GM12878 (cell line): Measurements from ENCODE around the gene SLC5A11. TPM values are rescaled to one million over a fixed set of nuclear protein-coding genes. Genes with fewer than 3 reads are reported as not detected.

Source experiments
- ATAC-seq: fragments of 200-7000 bp; cut with Tn5 transposase; 3 replicates; pipeline ENCODE4 v1.9.1; 2020; ENCODE audit warnings: mild to moderate bottlenecking, moderate library complexity
- BruUV-seq: library from RNA; stranded (reverse); fragments of 400-500 nt; replicated peaks from 2 replicates; lab custom pipeline; 2021; lab: Mats Ljungman, UMichigan
- CTCF ChIA-PET: fragments of 300-600 bp; sonication (Branson Sonifier 250); formaldehyde crosslinking; extraction: SDS; loops from one replicate; lab custom pipeline; 2021; ENCODE audit warnings: inconsistent platforms; lab: Yijun Ruan, JAX
- POLR2A ChIA-PET: fragments of 350-600 bp; formaldehyde crosslinking; extraction: SDS; loops from one replicate; lab custom pipeline; 2021; ENCODE audit warnings: inconsistent platforms; lab: Charles Lee
- RAD21 ChIA-PET: fragments of 300-600 bp; sonication (Branson Sonifier 250); formaldehyde crosslinking; loops from one replicate; lab custom pipeline; 2023; ENCODE audit warnings: antibody characterized with exemption; ENCODE audit not compliant: unreplicated experiment; lab: Charles Lee
- SMC1A ChIA-PET: fragments of 300-600 bp; sonication (Branson Sonifier 250); formaldehyde crosslinking; loops from one replicate; lab custom pipeline; 2023; ENCODE audit not compliant: unreplicated experiment, uncharacterized antibody; lab: Charles Lee
- DNase-seq: peaks from one replicate; pipeline ENCODE4 v3.0.0-alpha.2; 2011; ENCODE audit warnings: low read depth, low spot score
- FAIRE-seq: peaks from 3 replicates; lab custom pipeline; 2011; peaks lifted over from hg19 to GRCh38; lab: Jason Lieb, UNC
- H2AFZ ChIP-seq: 2 replicates; pipeline ENCODE4 v1.6.0; 2011; ENCODE audit warnings: low read depth, low read length, control low read depth; ENCODE audit not compliant: control insufficient read depth
- H3K27ac ChIP-seq: 2 replicates; pipeline ENCODE4 v1.5.1; 2011; ENCODE audit warnings: control low read depth; ENCODE audit not compliant: control insufficient read depth, insufficient read depth
- H3K27me3 ChIP-seq, 2 experiments: replicated peaks in 1 of 2; 2 replicates each; pipeline versions ENCODE4 v1.6.0 to v1.6.1; 2011; ENCODE audit warnings: low read length in 1 of 2; ENCODE audit not compliant: control insufficient read depth in 2 of 2, insufficient read depth in 2 of 2
- H3K36me3 ChIP-seq, 2 experiments: 2 replicates each; pipeline ENCODE4 v1.5.1; 2011; ENCODE audit warnings: low read length in 1 of 2; ENCODE audit not compliant: control insufficient read depth in 2 of 2, insufficient read depth in 2 of 2
- H3K4me1 ChIP-seq: 2 replicates; pipeline ENCODE4 v1.6.1; 2011; ENCODE audit warnings: mild to moderate bottlenecking, low read length, moderate library complexity, mixed read lengths; ENCODE audit not compliant: control insufficient read depth, insufficient read depth
- H3K4me2 ChIP-seq: 2 replicates; pipeline ENCODE4 v1.6.0; 2011; ENCODE audit warnings: control low read depth; ENCODE audit not compliant: control insufficient read depth, insufficient read depth
- H3K4me3 ChIP-seq: fragments of 200-600 bp; sonication (generic); 2 replicates; pipeline ENCODE4 v1.5.1; 2016
- H3K79me2 ChIP-seq: 2 replicates; pipeline ENCODE4 v1.6.0; 2011; ENCODE audit warnings: low read length; ENCODE audit not compliant: control insufficient read depth, insufficient read depth
- H3K9ac ChIP-seq: 2 replicates; pipeline ENCODE4 v1.8.0; 2011; ENCODE audit warnings: low read length, control low read depth, mixed read lengths; ENCODE audit not compliant: control insufficient read depth, insufficient read depth
- H3K9me3 ChIP-seq: replicated peaks from 3 replicates; pipeline ENCODE4 v1.5.1; 2011; ENCODE audit warnings: mild to moderate bottlenecking, low read length; ENCODE audit not compliant: control insufficient read depth, insufficient read depth
- H4K20me1 ChIP-seq: 2 replicates; pipeline ENCODE4 v1.6.0; 2011; ENCODE audit not compliant: control insufficient read depth, insufficient read depth
- BACH1 ChIP-seq: fragments of 450-650 bp; IDR thresholded peaks from 2 replicates; pipeline ENCODE4 v1.6.1; 2017; ENCODE audit warnings: mild to moderate bottlenecking, borderline replicate concordance
- CHD4 ChIP-seq: fragments of 200-600 bp; sonication (generic); IDR thresholded peaks from 2 replicates; pipeline ENCODE4 v1.6.1; 2016; ENCODE audit warnings: mild to moderate bottlenecking
- CREB1 ChIP-seq: IDR thresholded peaks from 2 replicates; pipeline ENCODE4 v1.6.1; 2012; ENCODE audit warnings: low read depth, mild to moderate bottlenecking, inconsistent platforms
- CREM ChIP-seq: IDR thresholded peaks from 2 replicates; pipeline ENCODE4 v1.6.1; 2014; ENCODE audit warnings: antibody characterized with exemption, low read depth
- EGR1 ChIP-seq, 2 experiments: IDR thresholded peaks; 1 replicate in 1 of 2; 2 replicates in 1 of 2; pipeline ENCODE4 v1.6.1; 2011 to 2012; ENCODE audit warnings: low read depth in 2 of 2, low read length in 2 of 2, borderline replicate concordance in 1 of 2, mild to moderate bottlenecking in 1 of 2, moderate library complexity in 1 of 2
- IRF3 ChIP-seq: fragments of 450-650 bp; IDR thresholded peaks from 2 replicates; pipeline ENCODE4 v1.6.1; 2014; ENCODE audit warnings: mild to moderate bottlenecking
- JUND ChIP-seq: IDR thresholded peaks from 2 replicates; pipeline ENCODE4 v1.6.1; 2012; ENCODE audit warnings: low read depth, mild to moderate bottlenecking, low read length, improper control_type of control experiment, moderate library complexity
- MLLT1 ChIP-seq: fragments of 450-650 bp; IDR thresholded peaks from 2 replicates; pipeline ENCODE4 v1.6.1; 2016; ENCODE audit warnings: mild to moderate bottlenecking
- MTA3 ChIP-seq: IDR thresholded peaks from 2 replicates; pipeline ENCODE4 v1.6.1; 2012; ENCODE audit warnings: low read length, inconsistent platforms, borderline replicate concordance
- NFYA ChIP-seq: IDR thresholded peaks from 2 replicates; pipeline ENCODE4 v1.6.1; 2011; ENCODE audit warnings: low read depth, mild to moderate bottlenecking, low read length, improper control_type of control experiment, borderline replicate concordance
- PKNOX1 ChIP-seq: fragments of 450-650 bp; IDR thresholded peaks from 2 replicates; pipeline ENCODE4 v1.6.1; 2016; ENCODE audit warnings: mild to moderate bottlenecking
- POLR2A ChIP-seq: IDR thresholded peaks from 2 replicates; pipeline ENCODE4 v1.6.1; 2011; ENCODE audit warnings: low read depth, mild to moderate bottlenecking, low read length
- RAD51 ChIP-seq: fragments of 450-650 bp; IDR thresholded peaks from 2 replicates; pipeline ENCODE4 v1.6.1; 2016; ENCODE audit warnings: moderate library complexity, mild to moderate bottlenecking, inconsistent platforms
- RELB ChIP-seq: fragments of 450-650 bp; IDR thresholded peaks from 2 replicates; pipeline ENCODE4 v1.6.1; 2017; ENCODE audit warnings: low read depth, mild to moderate bottlenecking, moderate library complexity
- TARDBP ChIP-seq: IDR thresholded peaks from 2 replicates; pipeline ENCODE4 v1.6.1; 2016; ENCODE audit warnings: borderline replicate concordance
- ZNF274 ChIP-seq: IDR thresholded peaks from one replicate; pipeline ENCODE4 v1.8.0; 2011; ENCODE audit not compliant: insufficient read length, insufficient read depth
- ZNF384 ChIP-seq: IDR thresholded peaks from 2 replicates; pipeline ENCODE4 v1.6.1; 2012; ENCODE audit warnings: low read depth, mild to moderate bottlenecking, low read length, improper control_type of control experiment, borderline replicate concordance
- WGBS: methylation state at CpG from one replicate; pipeline ENCODE4 v1.1.6; 2016; ENCODE audit warnings: low lambda C conversion rate; ENCODE audit not compliant: insufficient replicate concordance, insufficient coverage; ENCODE audit errors: missing lambda C conversion rate; 5-methylcytosine and 5-hydroxymethylcytosine counted together
- in situ Hi-C: fragments of 300-500 bp; cut with MboI; formaldehyde crosslinking; loops from 9 replicates; pipeline ENCODE4 v1.14.3; 2018; ENCODE audit warnings: mixed read lengths
- intact Hi-C: fragments of 100-400 bp; cut with micrococcal nuclease; formaldehyde crosslinking; loops from one replicate; pipeline ENCODE4 v1.14.2; 2022; ENCODE audit not compliant: unreplicated experiment
- polyA plus RNA-seq, 11 experiments: library from polyadenylated mRNA; depleted of rRNA in 4 of 11; unstranded in 6 of 11; stranded (reverse) in 5 of 11; fragments of >200 nt; fragmentation: Nextera tagmentation in 4 of 11; fragmentation: Illumina TruSeq in 1 of 11; extraction: Ambion mirVana in 4 of 11; extraction: Trizol in 1 of 11; gene quantifications; 1 replicate in 1 of 11; 2 replicates in 10 of 11; pipeline versions ENCODE4 v1.2.1 to v1.2.3, GENCODE V29; 2011 to 2016; ENCODE audit warnings: inconsistent platforms in 2 of 11, missing spikeins in 2 of 11, low read depth in 1 of 11
- total RNA-seq, 4 experiments: library from RNA; depleted of rRNA in 3 of 4; stranded (reverse); fragments of >200 nt in 3 of 4; fragmentation: Illumina TruSeq in 1 of 4; extraction: Trizol in 1 of 4; gene quantifications; 2 replicates each; pipeline versions ENCODE4 v1.2.1 to v1.2.3, GENCODE V29; 2013 to 2021

The SLC5A11 gene
- total and polyA plus RNA-seq, 10 of the 15 experiments (the other 5 are each of a cell fraction or from before 2014, with no cell fraction given) = 0.10 TPM; not detected in 9

GRCh38 chr16:24819462-24820040 lies 26.2 kb upstream of the SLC5A11 start (continued):
- TF ChIP-seq RELB = no peak

- no peak for TF ChIP-seq EGR1 (IDR thresholded peaks at IDR 0.05; ENCODE audit: borderline replicate concordance in 1 of 2, low read depth in 2 of 2, low read length in 2 of 2)
- TF ChIP-seq JUND = no peak
- TF ChIP-seq RAD51 = no peak
- no peak for TF ChIP-seq NFYA
- TF ChIP-seq ZNF274 = no peak
- no peak for TF ChIP-seq ZNF384
- no peak for TF ChIP-seq MLLT1
- no peak for TF ChIP-seq PKNOX1
- no peak for TF ChIP-seq CHD4
- no peak for TF ChIP-seq IRF3
- no peak for TF ChIP-seq MTA3
- TF ChIP-seq POLR2A = no peak
- no peak for TF ChIP-seq BACH1
- no peak for TF ChIP-seq TARDBP
- no peak for TF ChIP-seq CREM
- no peak for TF ChIP-seq CREB1
- no TSS peak for BruUV-seq
- ChIA-PET RAD21 (no interaction called here), POLR2A (no interaction called here), CTCF (interaction anchor here (1.2 kb wide), 1 partner anchor 43 kb away, joined by 3 read pairs; no protein-coding TSS in a partner anchor), SMC1A (interaction anchor here (0.6 kb wide), 1 partner anchor 297 kb away, joined by 3 read pairs; no protein-coding TSS in a partner anchor)
- Histone ChIP-seq H2AFZ (no peak overlapping the region), H3K79me2 (no peaks in the 10 kb centered on the region), H3K27me3 (no peaks in the 10 kb centered on the region), H3K4me3 (no peak overlapping the region), H3K36me3 (peaks cover 23 to 40% of the 10 kb centered on the region in 2 experiments), H3K9ac (no peak overlapping the region), H3K4me2 (no peak overlapping the region), H3K4me1 (no peaks in the 10 kb centered on the region), H3K9me3 (no peaks in the 10 kb centered on the region), H4K20me1 (no peaks in the 10 kb centered on the region), H3K27ac (no peak overlapping the region)
- ATAC-seq (no peak), DNase-seq (no peak), FAIRE-seq (no peak)
- intact Hi-C loops (no loop called here), in situ Hi-C loops (no loop called here)
- 100% methylated on average over 1 of the region's 1 CpG for WGBS
These were observed 25.2 kb upstream of the SLC5A11 start for GRCh38 chr16:24820522-24820921.
